ENCODE results near the gene AMMECR1.
A peak's percentile ranks its signal among the peaks of the same experiment; 100 is the strongest.

AMMECR1 gene

GRCh38 chrX:110317061-110317819 lies 645 bp downstream of the AMMECR1 start:
- no peak for TF ChIP-seq CTCF (IDR thresholded peaks at IDR 0.05; ENCODE audit: borderline replicate concordance, extremely low read depth, low read length, poor library complexity, severe bottlenecking)
- no peak for TF ChIP-seq EZH2 (IDR thresholded peaks at IDR 0.05; ENCODE audit: borderline replicate concordance, low read depth, low read length, severe bottlenecking)
- H3K27ac ChIP-seq (ENCODE audit: low read length), result peak overlapping the region; percentile 85
- no peaks in the 10 kb centered on the region for H3K27me3 ChIP-seq (ENCODE audit: insufficient read depth, low read length, poor library complexity)
- H2AFZ ChIP-seq (ENCODE audit: low read depth, low read length), result peak overlapping the region; percentile 84
- peak overlapping the region; percentile 82 for H3K9ac ChIP-seq (ENCODE audit: low read depth, low read length)
- peak overlapping the region; percentile 42 to 77 for H3K4me3 ChIP-seq (ENCODE audit: low read depth in 1 of 2, low read length in 2 of 2)
- no peaks in the 10 kb centered on the region for H3K36me3 ChIP-seq (ENCODE audit: insufficient read depth, low read length)
- ATAC-seq (ENCODE audit: insufficient read depth, low read depth) (peak; percentile 59), DNase-seq (peak; percentile 33)
- peaks cover 26% of the 10 kb centered on the region for H3K4me1 ChIP-seq (ENCODE audit: insufficient read depth, low read length)
- H4K20me1 ChIP-seq (ENCODE audit: insufficient read depth, low read length), result no peaks in the 10 kb centered on the region
- peaks cover 52% of the 10 kb centered on the region for H3K79me2 ChIP-seq (ENCODE audit: insufficient read depth, low read length)
- H3K4me2 ChIP-seq (ENCODE audit: insufficient read depth, low read length), result peak overlapping the region; percentile 71
- H3K9me3 ChIP-seq (ENCODE audit: insufficient read depth, low read length, severe bottlenecking), result no peaks in the 10 kb centered on the region

- Histone ChIP-seq H4K20me1 (ENCODE audit: insufficient read depth, low read length) (no peaks in the 10 kb centered on the region), H3K4me1 (ENCODE audit: insufficient read depth, low read length) (peaks cover 26% of the 10 kb centered on the region), H3K4me2 (ENCODE audit: insufficient read depth, low read length) (peak overlapping the region; percentile 71), H3K9ac (ENCODE audit: low read depth, low read length) (peak overlapping the region; percentile 82), H2AFZ (ENCODE audit: low read depth, low read length) (peak overlapping the region; percentile 84), H3K79me2 (ENCODE audit: insufficient read depth, low read length) (peaks cover 58% of the 10 kb centered on the region), H3K9me3 (ENCODE audit: insufficient read depth, low read length, severe bottlenecking) (no peaks in the 10 kb centered on the region), H3K27me3 (ENCODE audit: insufficient read depth, low read length, poor library complexity) (no peaks in the 10 kb centered on the region), H3K27ac (ENCODE audit: low read length) (peak overlapping the region; percentile 85; the same call in 1 of the 2 replicates), H3K4me3 (ENCODE audit: low read depth in 1 of 2, low read length in 2 of 2) (peak overlapping the region; percentile 42 to 77; a peak in 3 of 4 replicates), H3K36me3 (ENCODE audit: insufficient read depth, low read length) (no peaks in the 10 kb centered on the region)
- no peak for TF ChIP-seq EZH2 (IDR thresholded peaks at IDR 0.05; ENCODE audit: borderline replicate concordance, low read depth, low read length, severe bottlenecking)
- no peak for TF ChIP-seq CTCF (IDR thresholded peaks at IDR 0.05; ENCODE audit: borderline replicate concordance, extremely low read depth, low read length, poor library complexity, severe bottlenecking)
- no peak for ATAC-seq (ENCODE audit: insufficient read depth, low read depth)
- peak; percentile 4 for DNase-seq
Measured at GRCh38 chrX:110316351-110317060, 1.4 kb downstream of the AMMECR1 start.

- DNase-seq (no peak), ATAC-seq (ENCODE audit: insufficient read depth, low read depth) (no peak)
- Histone ChIP-seq H3K27ac (ENCODE audit: low read length) (no peak overlapping the region), H3K36me3 (ENCODE audit: insufficient read depth, low read length) (no peaks in the 10 kb centered on the region), H3K4me1 (ENCODE audit: insufficient read depth, low read length) (peaks cover 26% of the 10 kb centered on the region), H4K20me1 (ENCODE audit: insufficient read depth, low read length) (no peaks in the 10 kb centered on the region), H2AFZ (ENCODE audit: low read depth, low read length) (no peak overlapping the region), H3K79me2 (ENCODE audit: insufficient read depth, low read length) (peaks cover 65% of the 10 kb centered on the region), H3K4me2 (ENCODE audit: insufficient read depth, low read length) (peak overlapping the region; percentile 71), H3K4me3 (ENCODE audit: low read depth in 1 of 2, low read length in 2 of 2) (peak overlapping the region in 1 of 2 experiments; percentile 77; a peak in 1 of 4 replicates), H3K27me3 (ENCODE audit: insufficient read depth, low read length, poor library complexity) (no peaks in the 10 kb centered on the region), H3K9me3 (ENCODE audit: insufficient read depth, low read length, severe bottlenecking) (no peaks in the 10 kb centered on the region), H3K9ac (ENCODE audit: low read depth, low read length) (0 out of 2 replicates have a peak overlapping the region, but pooled peaks have one; percentile 82)
- TF ChIP-seq EZH2 (IDR thresholded peaks at IDR 0.05; ENCODE audit: borderline replicate concordance, low read depth, low read length, severe bottlenecking), result no peak
- TF ChIP-seq CTCF (IDR thresholded peaks at IDR 0.05; ENCODE audit: borderline replicate concordance, extremely low read depth, low read length, poor library complexity, severe bottlenecking), result no peak
Measured at GRCh38 chrX:110315551-110315950, 2.3 kb downstream of the AMMECR1 start.
